Measurements from ENCODE around the gene ZFR2. TPM values are rescaled to one million over a fixed set of nuclear protein-coding genes. Genes with fewer than 3 reads are reported as not detected.
"Not testable (repeated sequence)": the region's sequence is repeated elsewhere in the genome, so short reads cannot be mapped to it uniquely, and the experiment has no call there.

Gene ZFR2
- total RNA-seq, 1 donor from 2014 or later, result not detected

- intact Hi-C loops (cut with DNase I), result loop anchor here (5.0 kb wide), 1 partner anchor 402 kb away; no protein-coding TSS in a partner anchor
- TF ChIP-seq POLR2A (IDR thresholded peaks at IDR 0.05) (no peak), POLR2AphosphoS5 (IDR thresholded peaks at IDR 0.05; ENCODE audit: insufficient read depth in 1 of 2, low read depth in 1 of 2) (no peak)
- Histone ChIP-seq H3K4me1 (no peaks in the 10 kb centered on the region), H3K27me3 (peaks cover 9% of the 10 kb centered on the region), H3K36me3 (no peaks in the 10 kb centered on the region), H3K9me3 (no peaks in the 10 kb centered on the region), H3K27ac (no peak overlapping the region), H3K4me3 (no peak overlapping the region)
- no peak for DNase-seq (ENCODE audit: extremely low spot score in 2 of 2)
Observed at GRCh38 chr19:3879656-3880055, 10.8 kb upstream of the ZFR2 start.

- not testable (repeated sequence) for H3K9me3 ChIP-seq; DNase-seq (ENCODE audit: extremely low spot score in 2 of 2); H3K4me3 ChIP-seq; H3K27ac ChIP-seq; H3K27me3 ChIP-seq; H3K36me3 ChIP-seq; H3K4me1 ChIP-seq
- intact Hi-C loops (cut with DNase I), result loop anchor here (5.0 kb wide), 1 partner anchor 397 kb away; no protein-coding TSS in a partner anchor
Observed at GRCh38 chr19:3874695-3875094, 5.9 kb upstream of the ZFR2 start.

GRCh38 chr19:3873151-3873550 lies 4.3 kb upstream of the ZFR2 start:
- Histone ChIP-seq H3K27ac (no peak overlapping the region), H3K27me3 (peaks cover 11% of the 10 kb centered on the region), H3K4me1 (peaks cover 7% of the 10 kb centered on the region), H3K9me3 (no peaks in the 10 kb centered on the region), H3K36me3 (no peaks in the 10 kb centered on the region), H3K4me3 (no peak overlapping the region)
- DNase-seq (ENCODE audit: extremely low spot score in 2 of 2), result no peak
- no peak for TF ChIP-seq POLR2A (IDR thresholded peaks at IDR 0.05)
- no peak for TF ChIP-seq CTCF (IDR thresholded peaks at IDR 0.05)
- no peak for TF ChIP-seq POLR2AphosphoS5 (IDR thresholded peaks at IDR 0.05; ENCODE audit: insufficient read depth in 1 of 2, low read depth in 1 of 2)
- intact Hi-C loops (cut with DNase I), result no loop called here

- DNase-seq (ENCODE audit: extremely low spot score in 2 of 2), result no peak
- Histone ChIP-seq H3K36me3 (no peaks in the 10 kb centered on the region), H3K4me1 (peaks cover 7% of the 10 kb centered on the region), H3K4me3 (no peak overlapping the region), H3K27ac (no peak overlapping the region), H3K9me3 (no peaks in the 10 kb centered on the region), H3K27me3 (peaks cover 11% of the 10 kb centered on the region)
- TF ChIP-seq POLR2AphosphoS5 (IDR thresholded peaks at IDR 0.05; ENCODE audit: insufficient read depth in 1 of 2, low read depth in 1 of 2) (no peak), POLR2A (IDR thresholded peaks at IDR 0.05) (no peak), CTCF (IDR thresholded peaks at IDR 0.05) (no peak)
- intact Hi-C loops (cut with DNase I), result no loop called here
Observed at GRCh38 chr19:3867971-3868769, 668 bp downstream of the ZFR2 start.

GRCh38 chr19:3866910-3867638 lies 1.8 kb downstream of the ZFR2 start:
- Histone ChIP-seq H3K36me3 (no peaks in the 10 kb centered on the region), H3K4me3 (no peak overlapping the region), H3K9me3 (no peaks in the 10 kb centered on the region), H3K27ac (no peak overlapping the region), H3K27me3 (peaks cover 11% of the 10 kb centered on the region), H3K4me1 (peaks cover 7% of the 10 kb centered on the region)
- no peak for DNase-seq (ENCODE audit: extremely low spot score in 2 of 2)
- TF ChIP-seq POLR2AphosphoS5 (IDR thresholded peaks at IDR 0.05; ENCODE audit: insufficient read depth in 1 of 2, low read depth in 1 of 2) (no peak), CTCF (IDR thresholded peaks at IDR 0.05) (no peak)
- intact Hi-C loops (cut with DNase I), result no loop called here

- Histone ChIP-seq H3K9me3 (no peaks in the 10 kb centered on the region), H3K4me1 (peaks cover 2% of the 10 kb centered on the region), H3K36me3 (no peaks in the 10 kb centered on the region), H3K27me3 (peaks cover 4% of the 10 kb centered on the region), H3K4me3 (no peak overlapping the region), H3K27ac (no peak overlapping the region)
- no peak for TF ChIP-seq POLR2A (IDR thresholded peaks at IDR 0.05)
- no peak for TF ChIP-seq CTCF (IDR thresholded peaks at IDR 0.05)
- no peak for TF ChIP-seq POLR2AphosphoS5 (IDR thresholded peaks at IDR 0.05; ENCODE audit: insufficient read depth in 1 of 2, low read depth in 1 of 2)
- no peak for DNase-seq (ENCODE audit: extremely low spot score in 2 of 2)
- intact Hi-C loops (cut with DNase I), result no loop called here
Observed at GRCh38 chr19:3863648-3864047, 5.2 kb downstream of the ZFR2 start.
